ENCODE measurements around the gene PHF21B. TPM values are rescaled to one million over a fixed set of nuclear protein-coding genes. Genes with fewer than 3 reads are reported as not detected.
"Not testable (repeated sequence)": the region's sequence is repeated elsewhere in the genome, so short reads cannot be mapped to it uniquely, and the experiment has no call there.

The PHF21B gene
- total RNA-seq, result 0.07 TPM in 2 replicates

DNA sequence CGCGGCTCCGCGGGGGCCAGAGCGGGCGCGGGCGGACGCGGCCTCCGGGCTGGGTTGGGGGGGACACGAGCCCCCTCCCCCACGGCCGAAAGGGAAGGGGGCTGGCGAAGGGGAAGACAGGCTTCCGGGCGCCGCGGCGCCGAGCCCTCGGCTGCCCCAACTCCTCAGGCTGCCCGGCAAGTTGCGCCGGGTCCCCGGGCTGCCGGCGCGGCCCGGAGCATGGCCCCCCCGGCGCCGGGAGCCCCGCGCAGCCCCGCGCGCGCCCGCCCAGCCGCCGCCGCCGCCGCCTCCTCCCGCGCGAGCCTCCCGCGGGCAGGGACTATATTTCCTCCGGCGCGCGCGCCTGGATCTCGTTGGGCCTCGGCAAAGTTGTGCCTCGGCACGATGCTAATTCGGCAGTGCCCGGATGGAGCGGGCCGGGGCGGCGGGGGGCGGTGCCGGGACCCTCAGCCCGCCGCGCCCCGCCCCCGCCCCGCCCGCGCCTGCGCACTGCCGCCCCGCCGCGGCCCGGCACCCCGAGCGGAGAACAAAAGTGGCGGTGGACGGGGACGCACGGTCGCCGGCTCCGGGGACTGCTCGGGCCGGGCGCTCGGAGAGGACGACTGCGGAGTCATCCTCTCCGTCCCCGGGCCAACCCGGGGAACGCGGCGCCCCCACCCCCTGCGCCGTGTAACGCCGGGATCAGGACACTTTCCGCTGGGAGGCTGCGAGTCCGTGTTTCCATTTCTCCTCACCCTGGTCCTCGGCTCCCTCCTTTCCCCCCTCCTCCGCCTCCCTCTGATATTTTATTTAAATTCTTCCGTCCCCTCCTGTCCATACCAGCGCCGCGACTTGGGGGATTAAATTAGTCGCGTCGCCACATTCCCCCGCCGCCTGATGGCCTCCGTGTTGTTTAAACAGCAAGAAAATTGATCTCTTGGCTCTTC is at the start of gene PHF21B:
PHF21B (minus strand) TSS at position 400 of the 926 bp plus-strand sequence. CDS start 456 bp downstream, outside the sequence.
- Mint-ChIP-seq H3K9me3 (no peaks in the 10 kb centered on the region), H3K36me3 (ENCODE audit: low read depth) (peaks cover 2% of the 10 kb centered on the region), H3K4me1 (peaks cover 6% of the 10 kb centered on the region), H3K27ac (peak within 1 kb of the TSS; percentile 42), H3K4me3 (peak within 1 kb of the TSS; percentile 84), H3K27me3 (peaks cover 56% of the 10 kb centered on the region)
- intact Hi-C loops (cut with micrococcal nuclease), result no loop called here
- peak; percentile 70 for DNase-seq

DNA sequence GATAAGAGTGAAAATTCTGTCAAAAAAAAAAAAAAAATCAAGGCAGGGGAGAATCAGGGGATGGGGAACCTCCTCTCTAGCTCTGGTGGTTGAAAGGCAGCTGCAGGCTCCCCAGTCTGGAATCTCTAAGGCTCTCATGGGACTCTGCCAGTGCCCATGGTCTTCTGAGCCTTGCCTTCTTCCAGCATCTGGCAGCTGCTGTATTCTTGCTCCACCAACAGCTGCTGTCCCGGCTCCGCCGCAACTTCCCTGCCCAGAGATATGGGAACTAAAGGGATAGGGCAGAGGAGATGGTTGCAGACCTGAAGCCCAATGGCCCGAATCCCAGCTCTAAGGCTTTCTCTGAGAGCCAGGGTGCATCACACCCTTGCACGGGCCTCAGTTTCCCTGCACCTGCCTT is 49.5 kb upstream of the PHF21B start:
- DNase-seq, result no peak
- no peaks in the 10 kb centered on the region for H3K9me3 Mint-ChIP-seq
- no peaks in the 10 kb centered on the region for H3K27me3 Mint-ChIP-seq
- intact Hi-C loops (cut with micrococcal nuclease), result no loop called here
- no peak overlapping the region for H3K27ac Mint-ChIP-seq
- no peak overlapping the region for H3K4me3 Mint-ChIP-seq
- H3K4me1 Mint-ChIP-seq, result peaks cover 6% of the 10 kb centered on the region
- H3K36me3 Mint-ChIP-seq (ENCODE audit: low read depth), result no peaks in the 10 kb centered on the region

DNA sequence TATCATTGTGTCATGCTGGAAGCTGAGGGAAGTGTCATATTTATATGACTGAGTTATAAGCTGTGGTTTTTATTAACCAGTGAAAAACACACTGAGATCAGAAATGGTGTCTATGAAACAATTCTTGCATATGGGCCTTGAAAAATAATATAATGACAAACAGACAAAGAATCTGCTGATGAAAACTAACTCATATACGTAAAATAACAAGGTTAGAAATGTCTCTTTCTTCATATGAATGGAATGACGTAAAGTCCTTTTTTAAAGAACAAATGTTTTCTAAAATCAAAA is 48.8 kb upstream of the PHF21B start:
- Mint-ChIP-seq H3K4me1 (peaks cover 2% of the 10 kb centered on the region), H3K27me3 (no peaks in the 10 kb centered on the region), H3K27ac (no peak overlapping the region), H3K36me3 (ENCODE audit: low read depth) (no peaks in the 10 kb centered on the region), H3K9me3 (no peaks in the 10 kb centered on the region), H3K4me3 (no peak overlapping the region)
- intact Hi-C loops (cut with micrococcal nuclease), result no loop called here
- no peak for DNase-seq

DNA sequence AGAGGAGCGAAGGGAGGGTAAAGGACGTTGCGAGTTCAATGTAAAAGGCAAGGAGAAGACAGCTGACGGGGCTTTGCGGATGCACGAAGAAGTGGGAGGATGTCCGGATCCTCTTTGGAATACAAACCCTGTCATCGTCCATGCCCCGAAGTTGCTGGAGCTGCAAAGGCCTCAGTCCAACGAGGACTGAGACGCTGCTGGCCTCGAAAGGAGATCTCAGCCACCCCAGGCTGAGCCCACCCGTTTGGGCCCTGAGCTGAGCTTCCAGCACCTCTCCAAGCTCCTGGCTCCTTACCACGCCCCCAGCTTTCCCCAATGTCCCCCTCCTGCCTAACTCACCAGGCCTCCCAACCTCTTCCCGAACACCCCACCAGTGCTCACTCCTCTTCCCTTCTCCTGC is 46.1 kb upstream of the PHF21B start:
- no peaks in the 10 kb centered on the region for H3K4me1 Mint-ChIP-seq
- intact Hi-C loops (cut with micrococcal nuclease), result no loop called here
- H3K9me3 Mint-ChIP-seq, result no peaks in the 10 kb centered on the region
- no peak overlapping the region for H3K4me3 Mint-ChIP-seq
- DNase-seq, result no peak
- no peaks in the 10 kb centered on the region for H3K27me3 Mint-ChIP-seq
- no peak overlapping the region for H3K27ac Mint-ChIP-seq
- no peaks in the 10 kb centered on the region for H3K36me3 Mint-ChIP-seq (ENCODE audit: low read depth)

- Mint-ChIP-seq H3K27ac (no peak overlapping the region), H3K4me1 (no peaks in the 10 kb centered on the region), H3K27me3 (peaks cover 1% of the 10 kb centered on the region), H3K4me3 (no peak overlapping the region), H3K9me3 (no peaks in the 10 kb centered on the region), H3K36me3 (ENCODE audit: low read depth) (no peaks in the 10 kb centered on the region)
- intact Hi-C loops (cut with micrococcal nuclease), result no loop called here
- no peak for DNase-seq
These were observed 43.8 kb upstream of the PHF21B start for GRCh38 chr22:45053571-45053970.

DNA sequence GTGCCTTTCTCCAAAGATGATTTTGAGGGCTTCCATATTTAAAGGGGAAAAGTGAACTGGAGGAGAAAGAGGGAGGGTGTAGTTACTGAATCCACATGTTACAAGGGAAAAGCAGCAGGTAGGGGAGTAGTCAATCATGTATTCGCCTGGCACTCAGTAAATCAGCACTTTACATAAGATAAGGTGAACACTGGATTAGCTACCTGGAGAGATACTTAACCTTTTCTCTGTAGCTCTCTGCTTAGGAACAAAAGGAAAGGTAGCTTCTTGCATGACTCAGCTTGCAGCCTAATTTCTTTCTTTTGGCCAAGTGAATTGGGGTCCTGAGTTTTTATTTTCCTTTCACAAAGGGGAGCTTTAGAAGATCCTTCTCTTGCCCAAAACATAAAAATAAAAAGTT is 43.3 kb upstream of the PHF21B start:
- no peaks in the 10 kb centered on the region for H3K36me3 Mint-ChIP-seq (ENCODE audit: low read depth)
- H3K27ac Mint-ChIP-seq, result no peak overlapping the region
- no peaks in the 10 kb centered on the region for H3K4me1 Mint-ChIP-seq
- intact Hi-C loops (cut with micrococcal nuclease), result no loop called here
- no peak for DNase-seq
- no peaks in the 10 kb centered on the region for H3K9me3 Mint-ChIP-seq
- H3K27me3 Mint-ChIP-seq, result peaks cover 1% of the 10 kb centered on the region
- H3K4me3 Mint-ChIP-seq, result no peak overlapping the region

DNA sequence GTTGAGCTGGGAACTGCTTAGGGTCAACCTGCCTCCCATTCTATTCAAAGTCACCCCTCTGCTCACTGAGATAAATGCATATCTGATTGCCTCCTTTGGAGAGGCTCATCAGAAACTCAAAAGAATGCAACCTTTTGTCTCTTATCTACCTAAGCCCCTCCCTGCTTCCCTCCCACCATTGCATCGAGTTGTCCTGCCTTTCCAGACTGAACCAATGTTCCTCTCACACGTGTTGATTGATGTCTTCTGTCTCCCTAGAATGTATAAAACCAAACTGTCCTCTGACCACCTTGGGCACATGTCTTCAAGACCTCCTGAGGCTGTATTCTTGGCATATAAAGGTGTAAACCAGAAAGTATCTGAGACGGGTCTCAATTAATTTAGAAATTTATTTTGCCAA is 42.9 kb upstream of the PHF21B start:
- H3K4me3 Mint-ChIP-seq; intact Hi-C loops (cut with micrococcal nuclease); H3K4me1 Mint-ChIP-seq; H3K27ac Mint-ChIP-seq; H3K36me3 Mint-ChIP-seq (ENCODE audit: low read depth); H3K27me3 Mint-ChIP-seq; H3K9me3 Mint-ChIP-seq; DNase-seq: not testable (repeated sequence)

- peaks cover 6% of the 10 kb centered on the region for H3K9me3 Mint-ChIP-seq
- H3K27me3 Mint-ChIP-seq, result peaks cover 3% of the 10 kb centered on the region
- H3K27ac Mint-ChIP-seq, result no peak overlapping the region
- no peaks in the 10 kb centered on the region for H3K4me1 Mint-ChIP-seq
- H3K36me3 Mint-ChIP-seq (ENCODE audit: low read depth), result no peaks in the 10 kb centered on the region
- intact Hi-C loops (cut with micrococcal nuclease), result no loop called here
- no peak overlapping the region for H3K4me3 Mint-ChIP-seq
- no peak for DNase-seq
These were observed 42.1 kb upstream of the PHF21B start for GRCh38 chr22:45051946-45052345.

- peaks cover 9% of the 10 kb centered on the region for H3K9me3 Mint-ChIP-seq
- H3K27me3 Mint-ChIP-seq, result peaks cover 3% of the 10 kb centered on the region
- H3K4me3 Mint-ChIP-seq, result no peak overlapping the region
- no peaks in the 10 kb centered on the region for H3K4me1 Mint-ChIP-seq
- H3K27ac Mint-ChIP-seq, result no peak overlapping the region
- H3K36me3 Mint-ChIP-seq (ENCODE audit: low read depth), result no peaks in the 10 kb centered on the region
- DNase-seq, result no peak
- intact Hi-C loops (cut with micrococcal nuclease), result no loop called here
These were observed 41.6 kb upstream of the PHF21B start for GRCh38 chr22:45051419-45051818.

GRCh38 chr22:45047260-45047659 is 37.5 kb upstream of the PHF21B start:
- Mint-ChIP-seq H3K4me3 (no peak overlapping the region), H3K27me3 (peaks cover 3% of the 10 kb centered on the region), H3K36me3 (ENCODE audit: low read depth) (no peaks in the 10 kb centered on the region), H3K4me1 (no peaks in the 10 kb centered on the region), H3K9me3 (peaks cover 9% of the 10 kb centered on the region), H3K27ac (no peak overlapping the region)
- intact Hi-C loops (cut with micrococcal nuclease), result no loop called here
- DNase-seq, result no peak

- intact Hi-C loops (cut with micrococcal nuclease), result no loop called here
- Mint-ChIP-seq H3K27ac (no peak overlapping the region), H3K36me3 (ENCODE audit: low read depth) (no peaks in the 10 kb centered on the region), H3K4me3 (no peak overlapping the region), H3K9me3 (peaks cover 9% of the 10 kb centered on the region), H3K4me1 (no peaks in the 10 kb centered on the region), H3K27me3 (peaks cover 3% of the 10 kb centered on the region)
- no peak for DNase-seq
These were observed 35.4 kb upstream of the PHF21B start for GRCh38 chr22:45045208-45045607.

DNA sequence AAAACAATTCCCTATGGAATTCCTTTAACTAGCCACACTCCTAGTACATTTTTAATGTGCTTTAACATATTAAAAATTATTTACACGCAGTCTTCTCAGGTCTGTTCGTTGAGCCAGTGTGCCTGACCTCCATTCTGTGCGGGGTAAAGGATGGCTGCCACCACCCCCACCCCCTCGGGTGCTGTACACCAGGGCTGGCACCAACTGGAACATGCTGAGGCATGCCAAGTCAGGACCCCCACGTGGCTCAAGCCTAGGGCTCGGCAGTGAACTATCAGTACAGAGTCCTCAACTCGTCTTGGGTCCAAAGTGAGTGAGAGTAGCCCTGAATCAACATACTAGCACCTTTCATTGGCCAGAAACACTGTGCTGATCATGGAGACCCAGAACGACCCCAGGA is 32.5 kb upstream of the PHF21B start:
- Mint-ChIP-seq H3K27me3 (no peaks in the 10 kb centered on the region), H3K4me1 (no peaks in the 10 kb centered on the region), H3K27ac (no peak overlapping the region), H3K4me3 (no peak overlapping the region), H3K36me3 (ENCODE audit: low read depth) (no peaks in the 10 kb centered on the region), H3K9me3 (peaks cover 11% of the 10 kb centered on the region)
- DNase-seq, result no peak
- intact Hi-C loops (cut with micrococcal nuclease), result no loop called here

GRCh38 chr22:45039133-45039532 is 29.3 kb upstream of the PHF21B start:
- Mint-ChIP-seq H3K4me1 (no peaks in the 10 kb centered on the region), H3K36me3 (ENCODE audit: low read depth) (no peaks in the 10 kb centered on the region)

GRCh38 chr22:45036154-45036553 is 26.3 kb upstream of the PHF21B start:
- no peak for DNase-seq
- Mint-ChIP-seq H3K27me3 (no peaks in the 10 kb centered on the region), H3K36me3 (ENCODE audit: low read depth) (no peaks in the 10 kb centered on the region), H3K4me3 (no peak overlapping the region), H3K4me1 (no peaks in the 10 kb centered on the region), H3K27ac (no peak overlapping the region), H3K9me3 (peaks cover 9% of the 10 kb centered on the region)
- intact Hi-C loops (cut with micrococcal nuclease), result no loop called here

More at GRCh38 chr22:45039133-45039532, 29.3 kb upstream of the PHF21B start:
- no peak overlapping the region for H3K4me3 Mint-ChIP-seq
- H3K9me3 Mint-ChIP-seq, result peaks cover 9% of the 10 kb centered on the region
- no peaks in the 10 kb centered on the region for H3K27me3 Mint-ChIP-seq
- intact Hi-C loops (cut with micrococcal nuclease), result no loop called here
- no peak for DNase-seq
- H3K27ac Mint-ChIP-seq, result no peak overlapping the region

DNA sequence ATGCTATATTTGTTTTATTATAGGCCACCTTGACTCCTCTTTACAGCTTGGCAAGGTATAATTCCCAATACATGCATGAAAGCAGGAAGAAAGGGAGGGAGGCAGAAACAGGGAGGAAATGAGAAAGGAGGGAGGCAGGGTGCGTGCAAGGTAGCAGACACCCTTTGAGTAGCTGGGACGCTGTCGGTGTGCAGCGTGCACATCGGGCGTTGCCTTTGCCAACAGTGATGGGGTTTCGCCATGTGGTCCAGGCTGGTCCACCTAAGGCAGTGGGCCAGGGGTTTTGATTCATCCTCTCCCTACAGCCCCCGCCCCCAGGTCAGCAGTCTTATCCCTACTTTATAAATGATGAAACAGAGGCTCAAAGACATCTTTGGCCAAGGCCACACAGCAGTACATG is 25.0 kb upstream of the PHF21B start:
- intact Hi-C loops (cut with micrococcal nuclease), result no loop called here
- H3K4me1 Mint-ChIP-seq, result no peaks in the 10 kb centered on the region
- peaks cover 9% of the 10 kb centered on the region for H3K9me3 Mint-ChIP-seq
- H3K36me3 Mint-ChIP-seq (ENCODE audit: low read depth), result no peaks in the 10 kb centered on the region
- H3K4me3 Mint-ChIP-seq, result no peak overlapping the region
- no peaks in the 10 kb centered on the region for H3K27me3 Mint-ChIP-seq
- DNase-seq, result no peak
- no peak overlapping the region for H3K27ac Mint-ChIP-seq

Data from activated CD4-positive, alpha-beta T cell treated with anti-CD3 and anti-CD28 coated beads, Interleukin-2, amount 10 ng/mL, durations not matched to agents 24 days and 14 days (primary cell).